PFSK-1 (cell line): ENCODE measurements around the gene HLCS.

Source experiments
- FOXP2 ChIP-seq: optimal IDR thresholded peaks from 2 replicates; pipeline ENCODE3; 2011; ENCODE audit warnings: borderline replicate concordance, control low read depth, inconsistent platforms; ENCODE audit not compliant: insufficient read depth; ENCODE audit errors: extremely low read length, extremely low read depth
- POLR2AphosphoS5 ChIP-seq: IDR thresholded peaks from 2 replicates; pipeline ENCODE4 v1.6.1; 2012; ENCODE audit warnings: low read depth, mild to moderate bottlenecking, control low read depth, low read length, moderate library complexity
- REST ChIP-seq, 2 experiments: IDR thresholded peaks; 2 replicates each; pipeline versions ENCODE4 v1.6.1 to v1.8.0; 2011 to 2012; ENCODE audit warnings: low read depth in 2 of 2, low read length in 2 of 2, control low read depth in 1 of 2, inconsistent platforms in 1 of 2, mild to moderate bottlenecking in 1 of 2, moderate library complexity in 1 of 2; ENCODE audit not compliant: insufficient read depth in 1 of 2
- SIN3A ChIP-seq: IDR thresholded peaks from 2 replicates; pipeline ENCODE4 v1.6.1; 2012; ENCODE audit warnings: mild to moderate bottlenecking, low read length, moderate library complexity, borderline replicate concordance; ENCODE audit not compliant: insufficient read depth
- TAF1 ChIP-seq: IDR thresholded peaks from 2 replicates; pipeline ENCODE4 v1.6.1; 2012; ENCODE audit warnings: low read length, control low read depth, borderline replicate concordance; ENCODE audit not compliant: insufficient read depth

HLCS gene

GRCh38 chr21:36707763-36708285 is 258.6 kb downstream of the HLCS start:
- TF ChIP-seq SIN3A (no peak), REST (IDR thresholded peaks at IDR 0.05; ENCODE audit: insufficient read depth in 1 of 2, low read depth in 2 of 2, low read length in 2 of 2) (no peak), TAF1 (no peak), FOXP2 (no peak), POLR2AphosphoS5 (no peak)

GRCh38 chr21:36706951-36707762 is 259.3 kb downstream of the HLCS start:
- TF ChIP-seq REST (IDR thresholded peaks at IDR 0.05; ENCODE audit: insufficient read depth in 1 of 2, low read depth in 2 of 2, low read length in 2 of 2) (no peak), POLR2AphosphoS5 (no peak), SIN3A (no peak), FOXP2 (no peak), TAF1 (no peak)

- TF ChIP-seq REST (IDR thresholded peaks at IDR 0.05; ENCODE audit: insufficient read depth in 1 of 2, low read depth in 2 of 2, low read length in 2 of 2) (no peak), POLR2AphosphoS5 (no peak), SIN3A (no peak), TAF1 (no peak), FOXP2 (no peak)
These were observed 260.0 kb downstream of the HLCS start for GRCh38 chr21:36706482-36706852.

- TF ChIP-seq FOXP2, result no peak
- no peak for TF ChIP-seq SIN3A
These were observed 260.6 kb downstream of the HLCS start for GRCh38 chr21:36705679-36706481.

GRCh38 chr21:36704958-36705678 is 261.4 kb downstream of the HLCS start:
- no peak for TF ChIP-seq TAF1
- TF ChIP-seq REST (IDR thresholded peaks at IDR 0.05; ENCODE audit: insufficient read depth in 1 of 2, low read depth in 2 of 2, low read length in 2 of 2), result no peak
- TF ChIP-seq POLR2AphosphoS5, result no peak
- TF ChIP-seq FOXP2, result no peak
- no peak for TF ChIP-seq SIN3A
